HEK293 (cell line): ENCODE data around the gene SLC43A3.
A peak's percentile ranks its signal among the peaks of the same experiment; 100 is the strongest.

Experiments
- CTCF ChIA-PET: fragments of 350-600 bp; formaldehyde crosslinking; extraction: SDS; loops from one replicate; lab custom pipeline; 2021; ENCODE audit warnings: antibody characterized with exemption; lab: Yijun Ruan, JAX
- POLR2A ChIA-PET: fragments of 300-600 bp; formaldehyde crosslinking; extraction: SDS; loops from one replicate; lab custom pipeline; 2020; ENCODE audit warnings: antibody characterized with exemption, inconsistent platforms; lab: Yijun Ruan, JAX
- H3K27ac ChIP-seq: fragments of 200-500 bp; sonication (Bioruptor generic); 2 replicates; pipeline ENCODE4 v1.5.1; 2014; ENCODE audit warnings: low read depth, low read length, control low read depth, inconsistent platforms; ENCODE audit errors: extremely low read depth
- H3K36me3 ChIP-seq, 2 experiments: fragments of 200-500 bp in 1 of 2; sonication (Bioruptor generic) in 1 of 2; 1 replicate in 1 of 2; 2 replicates in 1 of 2; pipeline ENCODE4 v1.5.1; 2014 to 2017; ENCODE audit warnings: inconsistent platforms in 2 of 2, low read length in 2 of 2; ENCODE audit not compliant: control insufficient read depth in 2 of 2, insufficient read depth in 1 of 2
- H3K4me1 ChIP-seq: fragments of 200-500 bp; sonication (Bioruptor generic); 2 replicates; pipeline ENCODE4 v1.5.1; 2014; ENCODE audit warnings: mild to moderate bottlenecking, low read length, inconsistent platforms; ENCODE audit not compliant: control insufficient read depth, insufficient read depth
- H3K4me3 ChIP-seq: 2 replicates; pipeline ENCODE4 v1.5.1; 2011; ENCODE audit warnings: low read depth, mild to moderate bottlenecking, control low read depth, low read length, moderate library complexity
- H3K9me3 ChIP-seq: fragments of 200-500 bp; sonication (Bioruptor generic); 2 replicates; pipeline ENCODE4 v1.5.1; 2014; ENCODE audit warnings: low read depth, low read length, inconsistent platforms; ENCODE audit not compliant: control insufficient read depth, insufficient read depth
- GFI1B ChIP-seq: fragments of 450-650 bp; formaldehyde crosslinking; IDR thresholded peaks from 2 replicates; pipeline ENCODE4 v1.5.1; 2016; ENCODE audit warnings: missing biosample characterization, missing genetic modification characterization
- GLI4 ChIP-seq: fragments of 450-650 bp; formaldehyde crosslinking; IDR thresholded peaks from 2 replicates; pipeline ENCODE4 v1.5.1; 2016; ENCODE audit warnings: missing biosample characterization, missing genetic modification characterization
- GLIS2 ChIP-seq: fragments of 450-650 bp; formaldehyde crosslinking; IDR thresholded peaks from 2 replicates; pipeline ENCODE4 v1.5.1; 2016; ENCODE audit warnings: missing biosample characterization, missing genetic modification characterization
- MEIS1 ChIP-seq: sonication (generic); formaldehyde crosslinking; IDR thresholded peaks from 2 replicates; pipeline ENCODE4 v1.8.1; 2022; ENCODE audit warnings: missing genetic modification reagents, mild to moderate bottlenecking, borderline replicate concordance
- SCRT1 ChIP-seq: fragments of 450-650 bp; formaldehyde crosslinking; IDR thresholded peaks from 2 replicates; pipeline ENCODE4 v1.5.1; 2016; ENCODE audit warnings: missing biosample characterization, missing genetic modification characterization, borderline replicate concordance
- SCRT2 ChIP-seq: fragments of 450-650 bp; formaldehyde crosslinking; IDR thresholded peaks from 2 replicates; pipeline ENCODE4 v1.5.1; 2016; ENCODE audit warnings: missing biosample characterization, missing genetic modification characterization
- SP3 ChIP-seq: fragments of 450-650 bp; formaldehyde crosslinking; IDR thresholded peaks from 2 replicates; pipeline ENCODE4 v1.5.1; 2016; ENCODE audit warnings: missing biosample characterization, missing genetic modification characterization
- YY2 ChIP-seq: fragments of 450-650 bp; formaldehyde crosslinking; IDR thresholded peaks from 2 replicates; pipeline ENCODE4 v1.5.1; 2016; ENCODE audit warnings: missing biosample characterization, missing genetic modification characterization
- ZBTB17 ChIP-seq: fragments of 450-650 bp; formaldehyde crosslinking; IDR thresholded peaks from 2 replicates; pipeline ENCODE4 v1.5.1; 2016; ENCODE audit warnings: missing biosample characterization, missing genetic modification characterization
- ZNF169 ChIP-seq: fragments of 450-650 bp; formaldehyde crosslinking; IDR thresholded peaks from 2 replicates; pipeline ENCODE4 v1.5.1; 2016; ENCODE audit warnings: missing biosample characterization, missing genetic modification characterization
- ZNF223 ChIP-seq: fragments of 450-650 bp; formaldehyde crosslinking; IDR thresholded peaks from 2 replicates; pipeline ENCODE4 v1.5.1; 2016; ENCODE audit warnings: missing biosample characterization, missing genetic modification characterization
- ZNF292 ChIP-seq: fragments of 450-650 bp; formaldehyde crosslinking; IDR thresholded peaks from 2 replicates; pipeline ENCODE4 v1.5.1; 2016; ENCODE audit warnings: low read depth, missing biosample characterization, missing genetic modification characterization, borderline replicate concordance
- ZNF350 ChIP-seq: fragments of 450-650 bp; formaldehyde crosslinking; IDR thresholded peaks from 2 replicates; pipeline ENCODE4 v1.5.0; 2017; ENCODE audit warnings: missing biosample characterization, mild to moderate bottlenecking, missing genetic modification characterization
- ZNF449 ChIP-seq: fragments of 450-650 bp; formaldehyde crosslinking; IDR thresholded peaks from 2 replicates; pipeline ENCODE4 v1.5.1; 2017; ENCODE audit warnings: missing biosample characterization, mild to moderate bottlenecking, missing genetic modification characterization, moderate library complexity
- ZNF510 ChIP-seq: fragments of 450-650 bp; formaldehyde crosslinking; IDR thresholded peaks from 2 replicates; pipeline ENCODE4 v1.5.1; 2018; ENCODE audit warnings: mild to moderate bottlenecking, missing genetic modification characterization, missing biosample characterization; ENCODE audit not compliant: insufficient replicate concordance
- ZNF549 ChIP-seq: fragments of 450-650 bp; IDR thresholded peaks from 2 replicates; pipeline ENCODE4 v1.5.1; 2018; ENCODE audit warnings: missing biosample characterization, missing genetic modification characterization, mild to moderate bottlenecking, inconsistent platforms, moderate library complexity
- ZNF571 ChIP-seq: fragments of 450-650 bp; formaldehyde crosslinking; IDR thresholded peaks from 2 replicates; pipeline ENCODE4 v1.5.0; 2017; ENCODE audit warnings: missing biosample characterization, missing genetic modification characterization
- TF ChIP-seq, protein P1 (sequence below): fragments of 450-650 bp; formaldehyde crosslinking; IDR thresholded peaks from 2 replicates; pipeline ENCODE4 v1.5.1; 2016; ENCODE audit warnings: missing biosample characterization, missing genetic modification characterization
- TF ChIP-seq, protein P2 (sequence below): fragments of 450-650 bp; IDR thresholded peaks from 2 replicates; pipeline ENCODE4 v1.5.1; 2018; ENCODE audit warnings: missing biosample characterization, mild to moderate bottlenecking, missing genetic modification characterization
- TF ChIP-seq, protein P3 (sequence below): fragments of 450-650 bp; formaldehyde crosslinking; IDR thresholded peaks from 2 replicates; pipeline ENCODE4 v1.5.1; 2016; ENCODE audit warnings: missing biosample characterization, missing genetic modification characterization

The SLC43A3 gene

GRCh38 chr11:57458410-57459163 lies 31.7 kb upstream of the SLC43A3 start (continued):
- TF ChIP-seq SCRT1 (tag by site-specific recombination) (no peak), GLIS2 (peak; percentile 89), ZNF449 (tag by site-specific recombination) (no peak), SP3 (tag by site-specific recombination) (peak; percentile 52)
- TF ChIP-seq, protein P1, sequence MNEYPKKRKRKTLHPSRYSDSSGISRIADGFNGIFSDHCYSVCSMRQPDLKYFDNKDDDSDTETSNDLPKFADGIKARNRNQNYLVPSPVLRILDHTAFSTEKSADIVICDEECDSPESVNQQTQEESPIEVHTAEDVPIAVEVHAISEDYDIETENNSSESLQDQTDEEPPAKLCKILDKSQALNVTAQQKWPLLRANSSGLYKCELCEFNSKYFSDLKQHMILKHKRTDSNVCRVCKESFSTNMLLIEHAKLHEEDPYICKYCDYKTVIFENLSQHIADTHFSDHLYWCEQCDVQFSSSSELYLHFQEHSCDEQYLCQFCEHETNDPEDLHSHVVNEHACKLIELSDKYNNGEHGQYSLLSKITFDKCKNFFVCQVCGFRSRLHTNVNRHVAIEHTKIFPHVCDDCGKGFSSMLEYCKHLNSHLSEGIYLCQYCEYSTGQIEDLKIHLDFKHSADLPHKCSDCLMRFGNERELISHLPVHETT = 0 out of 2 replicates have a peak, but pooled peaks have one; percentile 58

GRCh38 chr11:57458060-57458409 lies 31.1 kb upstream of the SLC43A3 start:
- Histone ChIP-seq H3K27ac (no peak overlapping the region), H3K36me3 (no peaks in the 10 kb centered on the region), H3K9me3 (no peaks in the 10 kb centered on the region), H3K4me1 (no peaks in the 10 kb centered on the region), H3K4me3 (no peak overlapping the region)
- TF ChIP-seq GFI1B (tag by site-specific recombination) (no peak), ZNF350 (tag by site-specific recombination) (no peak), ZNF549 (tag by site-specific recombination) (no peak), SCRT2 (tag by site-specific recombination) (0 out of 2 replicates have a peak, but pooled peaks have one; percentile 10), ZNF169 (tag by site-specific recombination) (no peak)
- ChIA-PET CTCF (interaction anchor here (0.6 to 9.3 kb wide), 49 partner anchors 9 to 1054 kb away, joined by 3 to 191 read pairs (median 5); partner anchors contain the start of genes CTNND1, SLC43A1, TIMM10 and UBE2L6), POLR2A (no interaction called here)

DNA sequence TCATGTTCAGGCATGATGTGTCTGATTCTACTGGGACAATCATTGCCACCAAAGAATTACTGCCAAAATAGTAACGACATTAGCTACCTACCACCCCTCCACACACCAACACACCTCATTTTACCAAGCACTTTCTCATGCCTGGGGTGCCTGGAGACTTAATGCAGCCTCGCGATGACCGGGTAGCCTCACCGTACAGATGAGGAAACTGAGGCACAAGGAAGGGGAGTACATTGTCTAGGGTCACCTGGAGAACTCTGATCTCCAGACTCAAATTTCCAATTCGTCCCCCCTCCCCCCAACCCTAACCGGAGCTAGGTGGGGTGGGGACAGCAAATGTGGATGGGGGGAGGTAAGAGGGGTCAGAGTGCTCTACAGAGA lies 30.7 kb upstream of the SLC43A3 start:
- TF ChIP-seq YY2 (tag by site-specific recombination) (no peak), ZNF223 (tag by site-specific recombination) (no peak), MEIS1 (CRISPR knock-in tag) (no peak), ZNF571 (tag by site-specific recombination) (no peak), ZBTB17 (tag by site-specific recombination) (peak; percentile 33; the same call in 1 of the 2 replicates), ZNF292 (tag by site-specific recombination) (no peak), ZNF510 (tag by site-specific recombination) (no peak), GLI4 (tag by site-specific recombination) (no peak)
- TF ChIP-seq, protein P2, sequence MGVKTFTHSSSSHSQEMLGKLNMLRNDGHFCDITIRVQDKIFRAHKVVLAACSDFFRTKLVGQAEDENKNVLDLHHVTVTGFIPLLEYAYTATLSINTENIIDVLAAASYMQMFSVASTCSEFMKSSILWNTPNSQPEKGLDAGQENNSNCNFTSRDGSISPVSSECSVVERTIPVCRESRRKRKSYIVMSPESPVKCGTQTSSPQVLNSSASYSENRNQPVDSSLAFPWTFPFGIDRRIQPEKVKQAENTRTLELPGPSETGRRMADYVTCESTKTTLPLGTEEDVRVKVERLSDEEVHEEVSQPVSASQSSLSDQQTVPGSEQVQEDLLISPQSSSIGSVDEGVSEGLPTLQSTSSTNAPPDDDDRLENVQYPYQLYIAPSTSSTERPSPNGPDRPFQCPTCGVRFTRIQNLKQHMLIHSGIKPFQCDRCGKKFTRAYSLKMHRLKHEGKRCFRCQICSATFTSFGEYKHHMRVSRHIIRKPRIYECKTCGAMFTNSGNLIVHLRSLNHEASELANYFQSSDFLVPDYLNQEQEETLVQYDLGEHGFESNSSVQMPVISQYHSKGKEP = no peak
- TF ChIP-seq, protein P3, sequence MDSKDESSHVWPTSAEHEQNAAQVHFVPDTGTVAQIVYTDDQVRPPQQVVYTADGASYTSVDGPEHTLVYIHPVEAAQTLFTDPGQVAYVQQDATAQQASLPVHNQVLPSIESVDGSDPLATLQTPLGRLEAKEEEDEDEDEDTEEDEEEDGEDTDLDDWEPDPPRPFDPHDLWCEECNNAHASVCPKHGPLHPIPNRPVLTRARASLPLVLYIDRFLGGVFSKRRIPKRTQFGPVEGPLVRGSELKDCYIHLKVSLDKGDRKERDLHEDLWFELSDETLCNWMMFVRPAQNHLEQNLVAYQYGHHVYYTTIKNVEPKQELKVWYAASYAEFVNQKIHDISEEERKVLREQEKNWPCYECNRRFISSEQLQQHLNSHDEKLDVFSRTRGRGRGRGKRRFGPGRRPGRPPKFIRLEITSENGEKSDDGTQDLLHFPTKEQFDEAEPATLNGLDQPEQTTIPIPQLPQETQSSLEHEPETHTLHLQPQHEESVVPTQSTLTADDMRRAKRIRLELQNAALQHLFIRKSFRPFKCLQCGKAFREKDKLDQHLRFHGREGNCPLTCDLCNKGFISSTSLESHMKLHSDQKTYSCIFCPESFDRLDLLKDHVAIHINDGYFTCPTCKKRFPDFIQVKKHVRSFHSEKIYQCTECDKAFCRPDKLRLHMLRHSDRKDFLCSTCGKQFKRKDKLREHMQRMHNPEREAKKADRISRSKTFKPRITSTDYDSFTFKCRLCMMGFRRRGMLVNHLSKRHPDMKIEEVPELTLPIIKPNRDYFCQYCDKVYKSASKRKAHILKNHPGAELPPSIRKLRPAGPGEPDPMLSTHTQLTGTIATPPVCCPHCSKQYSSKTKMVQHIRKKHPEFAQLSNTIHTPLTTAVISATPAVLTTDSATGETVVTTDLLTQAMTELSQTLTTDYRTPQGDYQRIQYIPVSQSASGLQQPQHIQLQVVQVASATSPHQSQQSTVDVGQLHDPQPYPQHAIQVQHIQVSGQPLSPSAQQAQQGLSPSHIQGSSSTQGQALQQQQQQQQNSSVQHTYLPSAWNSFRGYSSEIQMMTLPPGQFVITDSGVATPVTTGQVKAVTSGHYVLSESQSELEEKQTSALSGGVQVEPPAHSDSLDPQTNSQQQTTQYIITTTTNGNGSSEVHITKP (tag by site-specific recombination) = peak; percentile 28; the same call in 1 of the 2 replicates
- Histone ChIP-seq H3K36me3 (no peaks in the 10 kb centered on the region), H3K4me1 (no peaks in the 10 kb centered on the region), H3K9me3 (no peaks in the 10 kb centered on the region), H3K27ac (no peak overlapping the region), H3K4me3 (no peak overlapping the region)
- CTCF ChIA-PET = interaction anchor here (0.5 to 9.3 kb wide), 49 partner anchors 9 to 1055 kb away, joined by 3 to 191 read pairs (median 5); partner anchors contain the start of genes CTNND1, SLC43A1, TIMM10 and UBE2L6
- POLR2A ChIA-PET = interaction anchor here (0.9 kb wide), 1 partner anchor 58 kb away, joined by 3 read pairs; the partner anchor contains the start of gene SLC43A1
